SW 1271 (cell line): ENCODE data around the gene CD9.

ENCODE experiments used
- DNase-seq, 2 experiments: peaks; one replicate each; lab custom pipeline; 2025; lab: John Stamatoyannopoulos, UW

CD9 gene

GRCh38 chr12:6221146-6221545 lies 20.9 kb downstream of the CD9 start:
- no peak for DNase-seq

GRCh38 chr12:6222078-6222654 lies 22.0 kb downstream of the CD9 start:
- DNase-seq = no peak

GRCh38 chr12:6223545-6223944 lies 23.3 kb downstream of the CD9 start:
- DNase-seq = no peak

- no peak for DNase-seq
Observed at GRCh38 chr12:6224550-6224949, 24.4 kb downstream of the CD9 start.

GRCh38 chr12:6225630-6226001 lies 25.4 kb downstream of the CD9 start:
- no peak for DNase-seq

- DNase-seq = no peak
Observed at GRCh38 chr12:6226002-6226678, 25.9 kb downstream of the CD9 start.

GRCh38 chr12:6226679-6227051 lies 26.5 kb downstream of the CD9 start:
- no peak for DNase-seq

GRCh38 chr12:6228535-6229223 lies 28.5 kb downstream of the CD9 start:
- DNase-seq = no peak

- DNase-seq = no peak
Observed at GRCh38 chr12:6229224-6230218, 29.3 kb downstream of the CD9 start.

GRCh38 chr12:6230321-6231110 lies 30.3 kb downstream of the CD9 start:
- DNase-seq = no peak

- DNase-seq = no peak
Observed at GRCh38 chr12:6231359-6232268, 31.4 kb downstream of the CD9 start.

GRCh38 chr12:6233121-6233971 lies 33.1 kb downstream of the CD9 start:
- DNase-seq = no peak

GRCh38 chr12:6234214-6234613 lies 34.0 kb downstream of the CD9 start:
- DNase-seq = no peak

GRCh38 chr12:6234906-6235305 lies 34.7 kb downstream of the CD9 start:
- no peak for DNase-seq

- no peak for DNase-seq
Observed at GRCh38 chr12:6235499-6235898, 35.3 kb downstream of the CD9 start.

GRCh38 chr12:6235906-6236640 lies 35.9 kb downstream of the CD9 start:
- DNase-seq = no peak

- DNase-seq = no peak
Observed at GRCh38 chr12:6236641-6236940, 36.4 kb downstream of the CD9 start.

- no peak for DNase-seq
Observed at GRCh38 chr12:6237830-6238229, 37.6 kb downstream of the CD9 start.

GRCh38 chr12:6238875-6239274 lies 38.7 kb downstream of the CD9 start:
- no peak for DNase-seq
